ENCODE results near the gene UST. TPM values are rescaled to one million over a fixed set of nuclear protein-coding genes. Genes with fewer than 3 reads are reported as not detected.

Gene UST
- polyA plus RNA-seq, 1 donor from 2014 or later = 7.5 TPM

- Histone ChIP-seq H4K20me1 (ENCODE audit: insufficient read depth) (no peaks in the 10 kb centered on the region), H3K27me3 (ENCODE audit: insufficient read depth, low read depth, low read length) (no peaks in the 10 kb centered on the region), H3K27ac (ENCODE audit: low read length) (no peak overlapping the region), H3K36me3 (ENCODE audit: insufficient read depth, low read length) (no peaks in the 10 kb centered on the region), H3K4me2 (ENCODE audit: low read length) (no peak overlapping the region), H3K79me2 (replicated peaks; ENCODE audit: insufficient read depth, low read length) (no peaks in the 10 kb centered on the region), H2AFZ (ENCODE audit: low read depth, low read length) (no peak overlapping the region), H3K9ac (ENCODE audit: low read length) (no peak overlapping the region), H3K9me3 (ENCODE audit: low read length) (no peaks in the 10 kb centered on the region), H3K9me2 (ENCODE audit: insufficient read depth, low read length) (no peaks in the 10 kb centered on the region), H3K4me3 (ENCODE audit: low read length) (no peak overlapping the region), H3F3A (ENCODE audit: insufficient read depth, low read length, poor library complexity, severe bottlenecking) (no peaks in the 10 kb centered on the region)
- TF ChIP-seq REST (IDR thresholded peaks at IDR 0.05; ENCODE audit: borderline replicate concordance) (no peak), MXI1 (conservative IDR thresholded peaks at IDR 0.05; ENCODE audit: poor library complexity, severe bottlenecking) (no peak), EZH2 (IDR thresholded peaks at IDR 0.05; ENCODE audit: borderline replicate concordance, insufficient read depth, low read length, poor library complexity, severe bottlenecking) (no peak)
Measured at GRCh38 chr6:148987982-148988381, 241.2 kb downstream of the UST start.

GRCh38 chr6:148989585-148989984 is 242.8 kb downstream of the UST start:
- Histone ChIP-seq H3K27ac (ENCODE audit: low read length) (no peak overlapping the region), H4K20me1 (ENCODE audit: insufficient read depth) (no peaks in the 10 kb centered on the region), H3K9me2 (ENCODE audit: insufficient read depth, low read length) (no peaks in the 10 kb centered on the region), H3K4me2 (ENCODE audit: low read length) (no peak overlapping the region), H3K27me3 (ENCODE audit: insufficient read depth, low read depth, low read length) (no peaks in the 10 kb centered on the region), H3K36me3 (ENCODE audit: insufficient read depth, low read length) (no peaks in the 10 kb centered on the region), H2AFZ (ENCODE audit: low read depth, low read length) (no peak overlapping the region), H3F3A (ENCODE audit: insufficient read depth, low read length, poor library complexity, severe bottlenecking) (no peaks in the 10 kb centered on the region), H3K9me3 (ENCODE audit: low read length) (no peaks in the 10 kb centered on the region), H3K79me2 (replicated peaks; ENCODE audit: insufficient read depth, low read length) (no peaks in the 10 kb centered on the region), H3K9ac (ENCODE audit: low read length) (no peak overlapping the region), H3K4me3 (ENCODE audit: low read length) (no peak overlapping the region)
- TF ChIP-seq SMC3 (conservative IDR thresholded peaks at IDR 0.05; ENCODE audit: poor library complexity) (no peak), REST (IDR thresholded peaks at IDR 0.05; ENCODE audit: borderline replicate concordance) (no peak), EP300 (conservative IDR thresholded peaks at IDR 0.05; ENCODE audit: poor library complexity, severe bottlenecking) (no peak), TAF1 (IDR thresholded peaks at IDR 0.05; ENCODE audit: low read depth) (no peak), EZH2 (IDR thresholded peaks at IDR 0.05; ENCODE audit: borderline replicate concordance, insufficient read depth, low read length, poor library complexity, severe bottlenecking) (no peak), MXI1 (conservative IDR thresholded peaks at IDR 0.05; ENCODE audit: poor library complexity, severe bottlenecking) (no peak), RAD21 (conservative IDR thresholded peaks at IDR 0.05) (no peak), POLR2AphosphoS5 (IDR thresholded peaks at IDR 0.05) (no peak), CTCF (IDR thresholded peaks at IDR 0.05; ENCODE audit: poor library complexity, severe bottlenecking) (no peak)
